HG03280 (cell line): ENCODE measurements around the gene TNFSF12.
"Not testable (repeated sequence)": the region's sequence is repeated elsewhere in the genome, so short reads cannot be mapped to it uniquely, and the experiment has no call there.

Experiments used
- ATAC-seq: cut with Tn5 transposase; IDR thresholded peaks from one replicate; pipeline ENCODE4 v1.9.1; 2021; ENCODE audit warnings: mild to moderate bottlenecking, moderate library complexity; ENCODE audit not compliant: unreplicated experiment

Gene TNFSF12

DNA sequence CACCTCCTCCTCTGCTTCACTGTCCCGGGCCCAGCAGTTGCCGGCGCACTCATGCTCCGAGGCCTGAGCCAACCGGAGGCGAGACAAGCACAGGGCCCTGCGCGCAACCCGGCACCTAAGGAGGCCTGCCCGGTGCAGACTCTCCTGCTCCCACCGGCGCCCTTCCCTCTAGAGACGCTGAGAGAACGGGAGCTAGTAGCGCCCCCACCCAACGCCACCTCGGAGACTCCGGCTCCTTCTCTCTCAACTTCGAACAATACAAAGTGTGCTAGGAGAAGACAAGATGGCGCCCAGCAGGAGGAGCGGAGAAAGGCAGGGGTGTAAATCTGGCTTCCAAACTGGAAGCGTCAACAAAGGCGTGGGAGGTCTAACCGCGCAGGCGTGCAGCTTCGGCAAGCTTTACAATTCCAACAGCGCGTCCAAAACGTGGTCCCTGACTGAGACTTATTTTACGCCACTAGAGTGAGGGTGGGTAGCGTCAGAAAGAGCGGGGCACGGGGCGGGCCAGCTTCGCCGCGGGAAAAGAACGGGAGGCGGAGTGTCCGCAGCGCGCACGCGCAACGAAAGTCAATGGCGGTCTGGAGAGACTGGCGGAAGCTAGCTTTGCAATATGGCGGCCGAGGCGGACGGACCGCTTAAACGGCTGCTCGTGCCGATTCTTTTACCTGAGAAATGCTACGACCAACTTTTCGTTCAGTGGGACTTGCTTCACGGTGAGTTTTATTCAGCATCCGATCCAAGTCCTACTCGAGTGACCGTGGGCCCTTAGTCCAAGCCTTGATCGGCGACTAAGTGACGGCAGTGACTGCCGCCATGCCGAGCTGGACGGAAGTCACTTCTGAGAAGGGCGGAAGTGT is 34.6 kb downstream of the TNFSF12 start, which contains the start of gene MPDU1:
TSS of gene MPDU1 (plus strand) at position 600 of the 857 bp plus-strand sequence. CDS start at position 611, 11 bp downstream.
- peak; percentile 75 for ATAC-seq

DNA sequence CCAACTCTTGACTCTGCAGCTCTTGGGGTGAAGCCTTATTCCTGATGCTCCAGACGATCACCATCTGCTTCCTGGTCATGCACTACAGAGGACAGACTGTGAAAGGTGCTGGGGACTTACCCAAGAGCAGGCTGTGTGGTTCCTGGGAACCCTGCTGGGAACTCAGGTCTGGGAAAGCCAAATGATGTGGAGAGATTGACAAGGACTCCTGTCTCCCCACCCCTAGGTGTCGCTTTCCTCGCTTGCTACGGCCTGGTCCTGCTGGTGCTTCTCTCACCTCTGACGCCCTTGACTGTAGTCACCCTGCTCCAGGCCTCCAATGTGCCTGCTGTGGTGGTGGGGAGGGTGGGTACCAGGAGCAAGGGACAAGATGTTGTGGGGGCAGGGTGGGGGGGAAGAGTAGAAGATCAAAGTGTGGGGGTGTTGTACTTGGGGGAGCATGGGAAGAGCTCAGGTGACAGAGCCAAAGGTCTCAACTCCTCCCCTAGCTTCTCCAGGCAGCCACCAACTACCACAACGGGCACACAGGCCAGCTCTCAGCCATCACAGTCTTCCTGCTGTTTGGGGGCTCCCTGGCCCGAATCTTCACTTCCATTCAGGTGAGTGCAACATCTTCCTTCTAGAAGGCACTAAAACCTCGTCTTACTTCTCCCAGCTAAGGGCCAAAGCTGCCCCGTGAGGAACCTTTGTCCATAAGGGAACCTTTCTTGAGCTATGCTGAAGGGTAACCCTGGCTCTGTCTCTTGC is 38.0 kb downstream of the TNFSF12 start:
- no peak for ATAC-seq

- ATAC-seq, result no peak
Observed at GRCh38 chr17:7587420-7588151, 38.7 kb downstream of the TNFSF12 start.

DNA sequence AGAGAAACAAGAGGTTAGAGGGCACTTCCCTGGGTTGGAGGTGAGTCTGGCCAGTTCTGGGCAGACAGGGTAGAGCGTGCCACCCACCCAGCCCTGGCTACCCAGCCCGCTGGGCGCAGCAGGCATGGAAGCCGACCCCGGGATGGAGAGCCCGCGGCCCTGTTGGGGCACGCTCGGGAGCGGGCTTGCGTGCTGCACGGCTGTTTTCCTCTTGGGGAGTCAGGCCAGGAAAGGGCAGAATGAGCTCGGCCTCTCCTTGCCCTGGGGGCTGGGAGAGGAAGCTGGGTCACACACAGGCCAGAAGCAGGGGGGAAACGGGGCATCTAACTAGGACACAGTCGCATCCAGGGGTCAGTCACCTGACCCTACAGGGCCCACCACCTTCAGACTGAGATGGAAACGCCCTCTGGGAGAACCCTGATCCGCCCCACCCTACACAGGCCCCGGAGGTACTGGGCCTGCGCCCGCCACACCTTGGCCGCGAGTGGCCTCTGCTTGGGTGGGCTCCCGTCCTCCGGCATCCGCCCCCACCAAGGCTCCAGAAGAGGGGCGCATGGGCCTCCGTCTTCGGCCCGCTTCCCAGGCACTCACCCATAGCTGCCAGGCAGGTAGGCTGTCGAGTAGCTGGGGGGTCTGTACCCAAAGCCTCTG is 39.8 kb downstream of the TNFSF12 start:
- ATAC-seq, result no peak

GRCh38 chr17:7589204-7589868 is 40.5 kb downstream of the TNFSF12 start:
- ATAC-seq, result no peak

DNA sequence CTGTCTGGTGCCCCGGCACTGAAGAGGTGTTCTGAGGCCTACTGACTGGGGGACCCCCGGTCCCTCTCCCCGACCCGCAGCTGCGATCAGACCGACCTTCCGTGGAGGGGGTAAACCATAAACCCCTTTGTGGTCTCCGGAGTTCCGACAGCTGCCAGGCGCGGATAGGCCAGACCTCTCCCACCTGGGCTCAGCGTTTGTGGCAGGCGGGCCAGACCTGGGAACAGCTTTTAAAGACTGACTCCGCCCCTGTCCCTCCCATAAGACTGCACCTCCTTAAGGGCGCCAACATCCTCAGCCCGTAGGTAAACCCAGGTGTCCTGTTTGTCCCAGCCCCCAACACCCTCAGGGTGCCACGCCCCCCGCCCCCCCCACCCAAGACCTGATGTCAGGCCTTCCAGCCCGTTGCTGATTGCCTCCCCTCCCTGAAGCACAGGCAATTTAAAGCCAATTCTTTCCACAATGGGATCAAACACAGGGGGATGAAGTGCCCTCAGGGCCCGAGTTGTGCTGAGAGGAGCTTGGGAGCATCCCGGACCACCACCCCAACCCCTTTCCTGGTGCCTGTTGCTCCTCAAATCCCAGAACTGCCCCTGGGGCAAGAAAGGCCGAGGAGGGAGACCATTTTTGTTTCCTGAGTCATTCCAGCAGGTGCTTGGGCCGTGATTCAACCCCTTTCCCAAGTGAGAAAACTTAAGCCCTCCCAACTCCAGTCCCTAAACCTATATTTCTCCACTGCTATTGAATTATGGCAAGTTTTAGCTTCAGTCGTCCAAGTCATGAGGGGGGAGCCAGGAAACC is 41.2 kb downstream of the TNFSF12 start, which contains the start of gene SOX15:
TSS of gene SOX15 (minus strand) at position 204 of the 801 bp plus-strand sequence. CDS start 418 bp downstream, outside the sequence.
- no peak for ATAC-seq

DNA sequence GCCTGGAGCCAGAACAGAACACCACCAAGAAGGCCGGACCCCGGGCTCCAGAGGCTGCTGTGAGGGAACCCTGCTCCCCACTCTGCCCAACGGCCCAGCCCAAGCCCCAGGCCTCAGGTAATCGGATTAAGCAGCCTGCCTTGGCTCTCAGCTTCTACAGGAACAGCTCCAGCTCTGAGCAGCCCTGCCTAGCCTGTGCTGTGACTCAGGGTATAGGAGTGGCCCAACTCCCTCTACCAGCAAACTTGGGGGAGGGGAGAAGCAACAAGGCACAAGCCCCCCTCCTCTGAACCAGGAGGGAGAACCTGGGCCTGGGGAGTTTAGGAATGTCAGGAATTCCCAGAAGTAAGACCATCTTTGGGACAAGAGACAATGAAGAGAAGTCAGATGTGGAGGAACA is 41.9 kb downstream of the TNFSF12 start:
- no peak for ATAC-seq

DNA sequence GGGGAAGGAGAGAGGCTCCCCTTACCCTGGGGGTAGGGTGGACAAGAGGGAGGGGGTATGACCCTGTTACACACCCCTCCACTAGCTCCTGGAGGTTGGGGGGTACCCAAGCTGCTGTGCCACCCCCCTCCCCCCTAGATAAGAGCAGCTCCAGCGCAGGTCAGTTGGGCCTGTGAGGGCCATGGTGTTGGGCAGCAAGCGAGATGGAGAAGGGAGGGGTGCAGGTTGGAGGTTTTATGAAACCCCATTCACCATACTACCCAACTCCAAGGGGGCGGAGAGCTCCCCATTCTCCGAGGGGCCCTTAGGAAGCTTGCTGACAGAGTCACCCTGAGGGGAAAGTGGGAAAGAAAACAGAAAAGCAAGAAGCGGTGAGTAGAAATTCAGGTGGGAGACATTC is 42.7 kb downstream of the TNFSF12 start:
- no peak for ATAC-seq

DNA sequence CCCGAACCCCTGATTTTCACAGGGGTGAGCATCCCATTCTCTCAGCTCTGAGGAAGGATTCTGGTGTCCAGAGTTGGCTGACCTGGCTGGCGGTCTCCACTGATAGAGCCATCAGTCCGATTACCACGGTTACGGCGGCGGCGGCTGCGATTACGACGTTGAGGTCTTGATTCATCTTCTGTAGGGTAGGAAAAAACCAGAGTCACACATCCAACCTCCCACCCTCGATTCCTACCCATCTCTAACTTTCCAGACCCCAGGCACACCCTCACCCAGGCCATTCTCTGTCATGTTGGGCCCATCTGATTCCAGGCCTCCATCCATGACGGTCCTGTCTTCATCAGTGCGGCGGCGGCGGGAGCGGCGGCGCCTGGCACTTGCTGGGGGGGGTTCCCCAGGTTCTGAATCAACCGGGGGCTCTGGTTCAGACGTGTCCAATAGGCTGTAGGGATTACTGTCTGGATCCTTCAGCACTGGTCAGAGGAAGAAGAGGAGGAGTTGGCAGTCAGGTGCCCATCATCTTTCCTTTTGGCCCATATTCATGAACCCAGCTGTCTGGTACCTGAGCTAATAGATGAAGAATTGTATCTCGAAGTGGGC is 43.7 kb downstream of the TNFSF12 start:
- ATAC-seq, result no peak

GRCh38 chr17:7593296-7593695 is 44.4 kb downstream of the TNFSF12 start:
- ATAC-seq, result no peak

GRCh38 chr17:7597561-7597960 is 48.7 kb downstream of the TNFSF12 start:
- ATAC-seq, result not testable (repeated sequence)

DNA sequence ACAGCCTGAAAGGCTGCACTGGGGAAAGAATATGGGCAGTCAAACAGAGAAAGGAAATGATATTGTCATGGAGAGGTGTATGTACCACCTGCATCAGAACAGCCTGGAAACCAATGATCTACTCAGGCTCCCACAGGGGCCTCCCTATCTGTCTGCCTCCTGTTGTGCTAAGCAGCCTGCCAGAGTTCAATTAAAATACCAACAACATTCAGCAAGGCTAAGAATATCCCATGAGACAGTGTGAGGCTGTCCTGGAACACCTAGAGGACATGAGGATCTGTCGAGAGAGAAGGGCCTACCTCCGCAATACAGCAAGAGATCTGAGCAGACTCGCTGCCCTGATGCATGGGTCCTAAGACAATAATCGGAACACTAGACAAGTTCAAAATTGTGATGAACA is 57.4 kb downstream of the TNFSF12 start:
- no peak for ATAC-seq
